ENCODE results near the gene ZNF665. TPM values are rescaled to one million over a fixed set of nuclear protein-coding genes. Genes with fewer than 3 reads are reported as not detected.
"Not testable (repeated sequence)": the region's sequence is repeated elsewhere in the genome, so short reads cannot be mapped to it uniquely, and the experiment has no call there.

The ZNF665 gene
- total RNA-seq, 1 experiment from 2014 or later = 0.73 TPM

DNA sequence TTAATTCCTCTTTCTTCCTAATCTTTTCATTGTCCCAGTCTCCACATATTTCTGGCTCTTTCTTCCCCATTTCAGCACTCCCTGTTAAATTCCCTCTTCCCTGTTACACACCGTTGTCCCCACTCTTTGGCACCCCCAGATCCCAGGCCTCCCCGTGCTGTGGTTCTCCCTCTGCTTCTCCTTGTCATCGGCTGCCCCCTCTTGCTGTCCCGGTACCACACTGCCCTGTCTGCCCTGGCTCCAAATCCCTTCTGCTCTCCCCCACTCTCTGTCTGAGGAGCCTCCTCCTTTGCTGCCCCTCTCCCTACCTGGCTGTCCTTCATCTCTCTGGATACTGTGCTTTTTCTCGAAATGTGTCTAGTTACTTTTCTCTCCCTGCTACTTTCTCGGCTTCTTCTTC is 61.4 kb downstream of the ZNF665 start:
- Mint-ChIP-seq H3K9me3 (ENCODE audit: unreplicated experiment) (peaks cover 19% of the 10 kb centered on the region), H3K27ac (ENCODE audit: unreplicated experiment) (peak overlapping the region; percentile 56), H3K4me3 (ENCODE audit: unreplicated experiment) (peak overlapping the region; percentile 71), H3K27me3 (ENCODE audit: insufficient read depth, unreplicated experiment) (no peaks in the 10 kb centered on the region), H3K36me3 (ENCODE audit: insufficient read depth, unreplicated experiment) (peaks cover 20% of the 10 kb centered on the region), H3K4me1 (ENCODE audit: low read depth, unreplicated experiment) (peaks cover 18% of the 10 kb centered on the region)
- Histone ChIP-seq H3K36me3 (ENCODE audit: control insufficient read depth, insufficient read depth, low read length) (no peaks in the 10 kb centered on the region), H3K9me3 (peaks cover 5% of the 10 kb centered on the region; the same call in 1 of the 2 replicates), H3K4me1 (peaks cover 7% of the 10 kb centered on the region), H3K4me3 (ENCODE audit: low read depth, low read length) (peak overlapping the region; percentile 64), H3K27me3 (replicated peaks; ENCODE audit: control insufficient read depth, insufficient read depth, low read length) (no peaks in the 10 kb centered on the region)
- CTCF ChIA-PET = no interaction called here
- DNase-seq = peak in 1 of 2 experiments; percentile 3
- intact Hi-C loops (cut with micrococcal nuclease; ENCODE audit: unreplicated experiment) = loop anchor here (2.0 kb wide), 1 partner anchor 29 kb away; the partner anchor contains the start of gene ZNF160
- TF ChIP-seq, protein P1, sequence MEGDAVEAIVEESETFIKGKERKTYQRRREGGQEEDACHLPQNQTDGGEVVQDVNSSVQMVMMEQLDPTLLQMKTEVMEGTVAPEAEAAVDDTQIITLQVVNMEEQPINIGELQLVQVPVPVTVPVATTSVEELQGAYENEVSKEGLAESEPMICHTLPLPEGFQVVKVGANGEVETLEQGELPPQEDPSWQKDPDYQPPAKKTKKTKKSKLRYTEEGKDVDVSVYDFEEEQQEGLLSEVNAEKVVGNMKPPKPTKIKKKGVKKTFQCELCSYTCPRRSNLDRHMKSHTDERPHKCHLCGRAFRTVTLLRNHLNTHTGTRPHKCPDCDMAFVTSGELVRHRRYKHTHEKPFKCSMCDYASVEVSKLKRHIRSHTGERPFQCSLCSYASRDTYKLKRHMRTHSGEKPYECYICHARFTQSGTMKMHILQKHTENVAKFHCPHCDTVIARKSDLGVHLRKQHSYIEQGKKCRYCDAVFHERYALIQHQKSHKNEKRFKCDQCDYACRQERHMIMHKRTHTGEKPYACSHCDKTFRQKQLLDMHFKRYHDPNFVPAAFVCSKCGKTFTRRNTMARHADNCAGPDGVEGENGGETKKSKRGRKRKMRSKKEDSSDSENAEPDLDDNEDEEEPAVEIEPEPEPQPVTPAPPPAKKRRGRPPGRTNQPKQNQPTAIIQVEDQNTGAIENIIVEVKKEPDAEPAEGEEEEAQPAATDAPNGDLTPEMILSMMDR (IDR thresholded peaks at IDR 0.05; ENCODE audit: insufficient read depth in 1 of 2, low read depth in 1 of 2, low read length in 1 of 2, severe bottlenecking in 1 of 2, unreplicated experiment in 1 of 2) = no peak
- BruUV-seq (replicated peaks) = no TSS peak
- POLR2A ChIA-PET = no interaction called here

DNA sequence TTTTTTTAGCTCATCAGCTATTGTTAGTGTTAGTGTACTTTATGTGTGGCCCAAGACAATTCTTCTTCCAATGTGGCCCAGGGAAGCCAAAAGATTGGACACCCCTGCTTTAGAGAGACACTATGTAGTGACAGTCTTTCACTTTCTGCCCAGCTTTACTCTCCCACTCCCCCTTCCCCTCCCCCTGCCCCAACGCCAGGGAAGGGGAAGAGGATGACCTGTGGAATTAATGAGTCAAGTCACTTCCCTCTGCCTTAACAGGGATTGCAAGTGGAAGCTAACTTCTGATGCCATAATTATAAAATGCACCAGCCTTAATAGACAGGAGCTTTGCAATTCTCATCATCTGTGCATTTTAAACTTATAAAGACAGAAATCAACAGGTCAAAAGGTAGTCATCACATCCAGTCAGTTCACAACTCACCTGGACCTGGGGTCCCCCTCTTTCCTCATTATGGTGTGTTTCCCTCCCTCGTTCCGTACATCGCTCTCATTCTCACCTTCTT is 62.0 kb downstream of the ZNF665 start:
- Histone ChIP-seq H3K36me3 (ENCODE audit: control insufficient read depth, insufficient read depth, low read length) (no peaks in the 10 kb centered on the region), H3K4me3 (ENCODE audit: low read depth, low read length) (no peak overlapping the region), H3K4me1 (peaks cover 7% of the 10 kb centered on the region), H3K27me3 (replicated peaks; ENCODE audit: control insufficient read depth, insufficient read depth, low read length) (no peaks in the 10 kb centered on the region), H3K9me3 (peaks cover 5% of the 10 kb centered on the region; the same call in 1 of the 2 replicates)
- no TSS peak for BruUV-seq (replicated peaks)
- peak overlapping the region; percentile 71 for H3K4me3 Mint-ChIP-seq (ENCODE audit: unreplicated experiment)
- H3K9me3 Mint-ChIP-seq (ENCODE audit: unreplicated experiment) = peaks cover 19% of the 10 kb centered on the region
- no peaks in the 10 kb centered on the region for H3K27me3 Mint-ChIP-seq (ENCODE audit: insufficient read depth, unreplicated experiment)
- peaks cover 18% of the 10 kb centered on the region for H3K4me1 Mint-ChIP-seq (ENCODE audit: low read depth, unreplicated experiment)
- TF ChIP-seq, protein P1 (IDR thresholded peaks at IDR 0.05; ENCODE audit: insufficient read depth in 1 of 2, low read depth in 1 of 2, low read length in 1 of 2, severe bottlenecking in 1 of 2, unreplicated experiment in 1 of 2) = no peak
- no peak for DNase-seq
- POLR2A ChIA-PET = no interaction called here
- CTCF ChIA-PET = no interaction called here
- no peak overlapping the region for H3K27ac Mint-ChIP-seq (ENCODE audit: unreplicated experiment)
- intact Hi-C loops (cut with micrococcal nuclease; ENCODE audit: unreplicated experiment) = no loop called here
- peaks cover 20% of the 10 kb centered on the region for H3K36me3 Mint-ChIP-seq (ENCODE audit: insufficient read depth, unreplicated experiment)

DNA sequence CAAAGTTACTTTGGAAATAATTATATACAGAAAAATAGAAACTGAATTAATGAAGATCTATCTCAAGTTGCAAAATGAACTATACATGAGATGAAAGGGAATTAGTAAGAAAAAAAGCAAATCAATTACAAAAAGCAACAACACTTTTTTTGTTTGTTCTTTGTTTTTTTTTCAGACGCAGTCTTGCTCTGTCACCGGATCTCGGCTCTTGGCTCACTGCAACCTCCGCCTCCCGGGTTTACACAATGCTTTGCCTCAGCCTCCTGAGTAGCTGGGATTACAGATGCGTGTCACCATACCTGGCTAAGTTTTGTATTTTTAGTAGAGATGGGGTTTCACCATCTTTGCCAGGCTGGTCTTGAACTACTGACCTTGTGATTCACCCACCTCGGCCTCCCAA is 62.7 kb downstream of the ZNF665 start:
- Mint-ChIP-seq H3K27me3 (ENCODE audit: insufficient read depth, unreplicated experiment) (no peaks in the 10 kb centered on the region), H3K36me3 (ENCODE audit: insufficient read depth, unreplicated experiment) (peaks cover 20% of the 10 kb centered on the region), H3K4me3 (ENCODE audit: unreplicated experiment) (no peak overlapping the region), H3K9me3 (ENCODE audit: unreplicated experiment) (peaks cover 19% of the 10 kb centered on the region), H3K4me1 (ENCODE audit: low read depth, unreplicated experiment) (peaks cover 18% of the 10 kb centered on the region), H3K27ac (ENCODE audit: unreplicated experiment) (no peak overlapping the region)
- H3K9me3 ChIP-seq = peaks cover 5% of the 10 kb centered on the region; the same call in 1 of the 2 replicates
- no peaks in the 10 kb centered on the region; the same call in 1 of the 2 replicates for H3K36me3 ChIP-seq (ENCODE audit: control insufficient read depth, insufficient read depth, low read length)
- BruUV-seq (replicated peaks) = no TSS peak
- ChIA-PET CTCF (no interaction called here), POLR2A (no interaction called here)
- no peak overlapping the region for H3K4me3 ChIP-seq (ENCODE audit: low read depth, low read length)
- intact Hi-C loops (cut with micrococcal nuclease; ENCODE audit: unreplicated experiment) = no loop called here
- DNase-seq = no peak
- TF ChIP-seq, protein P1 (IDR thresholded peaks at IDR 0.05; ENCODE audit: insufficient read depth in 1 of 2, low read depth in 1 of 2, low read length in 1 of 2, severe bottlenecking in 1 of 2, unreplicated experiment in 1 of 2) = no peak
- H3K27me3 ChIP-seq (replicated peaks; ENCODE audit: control insufficient read depth, insufficient read depth, low read length) = no peaks in the 10 kb centered on the region
- peaks cover 7% of the 10 kb centered on the region for H3K4me1 ChIP-seq

DNA sequence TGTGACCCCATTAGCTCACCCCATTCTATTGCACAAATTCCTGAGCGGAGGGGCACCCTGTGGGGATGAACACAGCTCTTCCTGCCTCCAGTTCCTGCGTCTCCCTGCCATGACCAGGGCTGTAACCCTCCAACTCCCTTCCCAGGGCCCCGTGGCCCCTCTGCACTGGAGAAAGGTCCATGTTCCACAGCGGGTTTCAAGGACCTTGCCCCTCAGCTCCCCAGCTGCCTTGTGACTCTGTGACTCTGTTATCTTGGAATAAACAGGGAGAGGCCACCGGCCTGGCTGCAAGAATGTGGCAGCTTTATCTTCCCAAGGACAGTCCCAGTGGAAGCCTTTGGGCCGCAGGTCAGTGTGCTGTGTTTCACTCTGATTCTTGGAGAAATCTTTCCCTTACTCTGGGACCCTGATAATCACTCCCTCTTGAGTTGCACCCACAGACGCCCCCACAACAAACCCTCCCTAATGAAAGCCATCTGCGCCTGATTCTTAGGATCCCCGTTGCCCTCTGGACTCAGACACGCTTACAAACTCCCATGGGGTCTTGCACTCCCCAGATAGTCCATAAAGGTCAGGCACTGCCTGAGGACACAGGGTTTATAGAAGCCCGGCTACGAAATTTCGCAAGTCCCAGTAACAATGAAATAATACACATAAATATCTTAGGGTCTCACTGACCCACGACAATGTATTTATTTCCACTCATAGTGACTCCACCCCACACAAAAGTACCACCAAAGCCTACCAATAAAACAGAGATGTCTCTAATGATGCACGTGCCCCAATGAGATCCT is 66.2 kb downstream of the ZNF665 start:
- peaks cover 15% of the 10 kb centered on the region for H3K4me1 Mint-ChIP-seq (ENCODE audit: low read depth, unreplicated experiment)
- H3K4me3 Mint-ChIP-seq (ENCODE audit: unreplicated experiment) = peak overlapping the region; percentile 42
- POLR2A ChIA-PET; intact Hi-C loops (cut with micrococcal nuclease; ENCODE audit: unreplicated experiment); H3K9me3 ChIP-seq; H3K36me3 ChIP-seq (ENCODE audit: control insufficient read depth, insufficient read depth, low read length); H3K4me3 ChIP-seq (ENCODE audit: low read depth, low read length); CTCF ChIA-PET; DNase-seq; H3K27me3 ChIP-seq (replicated peaks; ENCODE audit: control insufficient read depth, insufficient read depth, low read length); BruUV-seq (replicated peaks); H3K4me1 ChIP-seq; H3K27me3 Mint-ChIP-seq (ENCODE audit: insufficient read depth, unreplicated experiment): not testable (repeated sequence)
- peaks cover 38% of the 10 kb centered on the region for H3K36me3 Mint-ChIP-seq (ENCODE audit: insufficient read depth, unreplicated experiment)
- peak overlapping the region; percentile 76 for H3K27ac Mint-ChIP-seq (ENCODE audit: unreplicated experiment)
- peaks cover 27% of the 10 kb centered on the region for H3K9me3 Mint-ChIP-seq (ENCODE audit: unreplicated experiment)

Measured in Caco-2 (cell line).